ENCODE results near the gene ANO7.

The ANO7 gene

DNA sequence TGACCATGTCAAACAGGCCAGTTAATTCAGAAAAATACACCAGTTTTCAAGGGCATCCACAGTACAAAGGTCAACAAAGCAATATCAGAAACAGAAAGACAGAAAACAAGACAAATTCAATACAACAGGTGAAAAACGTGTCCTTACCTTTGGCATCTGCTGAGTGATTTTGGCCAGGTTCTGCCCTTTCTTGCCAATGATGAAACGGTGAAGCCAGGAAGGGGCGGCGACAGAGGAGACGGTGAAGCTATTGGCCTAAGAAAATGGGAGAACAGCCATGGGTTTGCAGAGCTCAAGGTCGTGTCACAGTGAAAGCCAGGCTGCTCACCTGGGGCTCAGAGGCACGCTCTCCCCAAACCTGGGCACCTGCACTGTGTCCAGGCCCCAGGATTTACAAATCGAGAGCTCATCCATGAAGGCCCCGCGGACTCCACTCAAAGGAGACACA is 66.5 kb downstream of the ANO7 start:
- no peak for DNase-seq

- DNase-seq, result no peak
Observed at GRCh38 chr2:241255542-241256167, 67.2 kb downstream of the ANO7 start.

- DNase-seq, result no peak
Observed at GRCh38 chr2:241256168-241256545, 67.7 kb downstream of the ANO7 start.

GRCh38 chr2:241257419-241258032 is 69.0 kb downstream of the ANO7 start:
- no peak for DNase-seq

GRCh38 chr2:241258505-241259280 is 70.2 kb downstream of the ANO7 start:
- no peak for DNase-seq

DNA sequence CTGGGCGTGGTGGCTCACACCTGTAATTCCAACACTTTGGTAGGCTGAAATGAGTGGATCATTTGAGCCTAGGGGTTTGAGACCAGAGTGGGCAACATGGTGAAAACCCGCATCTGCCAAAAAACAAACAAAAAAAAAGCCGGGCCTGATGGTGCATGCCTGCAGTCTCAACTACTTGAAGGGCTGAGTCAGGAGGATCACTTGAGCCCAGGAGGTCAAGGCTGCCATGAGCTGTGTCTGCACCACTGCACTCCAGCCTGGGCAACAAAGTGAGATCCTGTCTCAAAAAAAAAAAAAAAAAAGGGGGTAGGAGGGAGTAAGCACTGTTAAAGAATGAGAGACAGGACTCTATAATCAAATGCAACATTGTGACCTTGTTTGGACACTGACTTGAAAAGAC is 72.4 kb downstream of the ANO7 start:
- no peak for DNase-seq

DNA sequence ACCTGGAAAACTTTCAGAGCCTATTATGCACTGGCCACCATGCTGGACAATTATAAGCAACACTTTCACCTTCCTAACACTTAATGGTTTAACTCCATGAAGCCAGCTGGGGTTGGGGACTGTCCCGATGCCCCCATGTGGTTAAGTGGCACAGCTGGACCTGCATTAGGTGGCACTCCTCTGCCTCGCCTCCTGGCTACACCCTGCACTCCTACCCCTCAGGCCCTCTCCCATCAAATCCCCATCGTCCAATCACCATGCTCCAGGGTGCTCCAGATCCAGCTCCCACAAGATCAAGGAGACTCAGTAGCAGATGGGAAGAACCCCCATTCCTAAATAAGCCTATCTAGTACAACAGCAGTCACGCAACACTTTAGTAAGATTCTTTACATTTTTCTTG is 73.2 kb downstream of the ANO7 start:
- no peak for DNase-seq

DNA sequence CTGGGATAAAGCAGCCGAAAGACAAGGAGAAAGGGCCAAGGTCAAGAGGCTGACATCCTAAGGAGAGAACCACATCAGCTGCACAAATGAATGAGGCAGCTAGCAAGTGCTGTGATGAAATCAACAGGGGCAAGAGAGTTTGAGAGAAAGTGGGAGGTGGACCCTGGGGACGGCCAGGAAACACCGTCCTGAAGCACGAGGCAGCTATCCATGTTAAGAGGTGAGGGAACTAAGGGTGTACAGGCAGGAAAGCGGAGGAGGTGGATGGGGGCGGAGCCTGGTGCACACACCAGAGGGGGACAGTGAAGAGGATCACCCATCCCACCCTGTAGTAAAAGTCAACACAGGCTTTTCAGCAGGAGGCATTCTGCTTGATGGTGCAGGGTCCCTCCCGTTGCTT is 74.6 kb downstream of the ANO7 start:
- DNase-seq, result no peak

GRCh38 chr2:241265506-241265905 is 77.0 kb downstream of the ANO7 start:
- no peak for DNase-seq

- no peak for DNase-seq
Observed at GRCh38 chr2:241267249-241268067, 79.0 kb downstream of the ANO7 start.

DNA sequence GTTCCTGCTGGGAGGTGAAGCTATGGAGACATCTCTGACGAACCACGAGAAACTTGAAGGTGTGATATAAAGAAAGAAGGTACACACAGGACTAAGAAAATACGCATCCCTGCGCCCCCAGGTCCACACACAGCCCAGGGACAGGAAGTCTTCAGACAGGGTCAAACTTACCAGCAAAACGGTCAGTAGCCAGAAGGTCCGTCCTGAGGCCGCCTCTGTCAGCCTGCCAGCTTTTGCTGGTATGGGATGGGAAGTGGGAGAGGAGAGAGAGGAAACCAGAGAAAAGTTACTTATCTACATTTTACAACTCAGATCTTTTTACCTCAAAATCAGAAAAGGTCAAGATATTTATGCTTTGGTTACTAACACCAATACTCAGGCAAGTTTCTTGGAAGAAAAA is 79.8 kb downstream of the ANO7 start:
- DNase-seq, result no peak

GRCh38 chr2:241268716-241269445 is 80.4 kb downstream of the ANO7 start:
- DNase-seq, result peak; percentile 51

DNA sequence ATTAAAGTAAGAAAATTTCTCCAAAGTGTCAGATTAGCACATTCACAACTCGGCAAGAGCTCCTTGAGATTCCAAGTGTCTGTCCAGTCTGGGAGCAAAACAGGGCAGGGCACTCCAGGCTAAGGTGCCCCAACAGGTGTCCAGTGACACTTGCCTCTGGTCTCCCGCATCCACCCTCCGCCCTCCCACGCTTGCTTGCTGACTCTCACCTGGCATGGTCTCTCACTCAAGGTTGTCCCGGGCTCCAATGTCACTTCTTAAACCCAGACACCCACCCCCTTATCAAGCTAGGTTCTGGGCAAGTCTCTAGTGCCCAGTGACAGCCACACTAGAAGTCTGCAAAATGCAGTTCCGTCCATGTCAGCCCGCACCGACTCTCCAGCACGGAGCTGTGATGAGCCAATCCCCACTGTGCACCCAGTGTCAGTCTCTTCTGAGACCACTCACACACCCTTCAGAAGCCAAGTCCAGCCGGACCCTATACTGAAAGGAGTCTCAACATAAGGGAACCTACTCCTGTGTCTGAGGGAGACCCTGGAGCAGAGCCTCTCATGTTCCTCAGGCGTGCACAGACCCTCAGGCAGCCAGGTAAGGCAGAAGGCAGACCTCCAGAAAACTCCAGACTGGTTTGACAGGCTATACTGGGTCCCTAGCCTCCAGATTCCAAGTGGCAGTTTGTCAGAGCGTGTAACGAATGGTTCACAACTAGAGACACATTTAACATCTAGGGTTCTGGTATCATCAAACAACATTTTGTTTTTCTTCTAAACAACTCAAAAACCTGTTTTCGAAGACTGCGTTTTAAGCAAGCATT is 81.4 kb downstream of the ANO7 start:
- DNase-seq, result no peak

GRCh38 chr2:241270531-241270930 is 82.1 kb downstream of the ANO7 start:
- no peak for DNase-seq

- peak; percentile 87 for DNase-seq
Observed at GRCh38 chr2:241271706-241272302, 83.3 kb downstream of the ANO7 start.

GRCh38 chr2:241272303-241273209 is 84.1 kb downstream of the ANO7 start:
- DNase-seq, result peak; percentile 75

DNA sequence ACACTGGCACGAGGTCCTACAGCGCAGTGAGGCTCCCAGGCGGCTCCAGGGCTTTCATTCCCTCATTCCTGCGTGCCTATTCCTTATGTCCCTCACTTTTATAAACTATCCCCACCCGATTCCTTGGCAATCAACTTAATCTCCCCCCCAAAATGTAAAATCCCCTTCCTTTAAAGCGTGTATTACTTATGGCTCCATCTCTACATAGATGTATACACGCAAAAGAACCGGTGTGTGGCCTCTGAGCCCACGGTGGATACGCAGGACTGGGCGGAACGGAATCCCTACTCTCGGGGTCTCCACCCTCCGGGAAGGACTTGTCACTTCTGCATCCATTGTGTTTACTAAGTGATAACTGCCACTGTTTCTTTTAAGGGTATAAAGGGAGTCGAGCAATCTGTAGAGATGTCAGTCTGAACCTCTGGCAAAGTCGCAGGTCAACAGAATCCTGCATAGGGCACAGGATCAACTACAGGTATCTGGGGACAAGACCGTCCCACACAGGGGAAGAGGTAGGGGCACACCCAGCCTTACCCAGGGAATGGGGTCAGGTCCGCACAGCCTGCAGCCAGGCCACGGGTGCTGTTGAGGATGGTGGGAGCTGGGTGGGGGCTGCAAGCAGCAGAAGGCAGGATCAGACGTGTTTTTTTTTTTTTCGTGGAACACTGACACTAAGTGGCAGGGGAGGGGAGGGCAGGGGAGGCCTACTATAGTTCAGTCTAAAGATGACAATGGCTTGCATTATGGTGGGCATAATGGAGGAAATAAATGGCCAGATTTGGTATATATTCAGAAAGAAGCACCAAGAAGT is 84.9 kb downstream of the ANO7 start:
- DNase-seq, result no peak

DNA sequence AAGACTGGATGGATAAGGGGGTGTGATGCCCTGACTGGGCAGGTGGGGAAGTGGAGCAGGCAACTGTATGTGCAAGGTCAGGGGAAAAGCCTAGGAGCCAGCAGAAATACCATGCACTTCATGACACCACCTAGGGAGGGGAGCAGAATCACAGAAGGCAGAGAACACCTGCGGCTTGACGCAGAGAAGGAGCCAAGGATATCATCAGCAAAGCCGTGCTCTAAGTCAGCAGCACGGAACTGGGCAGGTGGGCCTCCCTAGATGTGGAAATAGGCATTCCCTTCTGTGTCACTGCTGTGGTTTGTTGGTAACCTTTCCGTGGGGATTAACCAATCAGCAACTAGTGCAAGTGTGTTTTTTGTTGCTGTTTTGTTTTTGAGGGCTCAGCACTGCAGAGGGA is 85.7 kb downstream of the ANO7 start:
- DNase-seq, result no peak
